Cardiac muscle cell (in vitro differentiated cells and primary cell): Measurements from ENCODE around the gene PTPN14. TPM values are rescaled to one million over a fixed set of nuclear protein-coding genes. Genes with fewer than 3 reads are reported as not detected.
A peak's percentile ranks its signal among the peaks of the same experiment; 100 is the strongest.

Source experiments
- DNase-seq, 2 donors: peaks; one replicate each; pipeline versions ENCODE4 v3.0.0 to v3.0.0-alpha.2; 2010 to 2017; ENCODE audit warnings: low read depth in 1 of 2, low spot score in 1 of 2
- H3K27ac ChIP-seq: fragments of 200-600 bp; sonication (generic); 2 replicates; pipeline ENCODE4 v1.5.1; 2016
- H3K27me3 ChIP-seq: fragments of 200-600 bp; sonication (generic); 2 replicates; pipeline ENCODE4 v1.6.0; 2016; ENCODE audit warnings: control low read depth
- H3K36me3 ChIP-seq: fragments of 200-600 bp; sonication (generic); 2 replicates; pipeline ENCODE4 v1.5.1; 2016; ENCODE audit warnings: control low read depth
- H3K4me1 ChIP-seq: fragments of 200-600 bp; sonication (generic); 2 replicates; pipeline ENCODE4 v1.8.1; 2017; ENCODE audit warnings: low read depth, mild to moderate bottlenecking, mixed run types
- H3K4me3 ChIP-seq: fragments of 200-600 bp; sonication (generic); 2 replicates; pipeline ENCODE4 v1.5.1; 2016; ENCODE audit warnings: mild to moderate bottlenecking
- H3K9me3 ChIP-seq: fragments of 200-600 bp; sonication (generic); 2 replicates; pipeline ENCODE4 v1.5.1; 2017; ENCODE audit warnings: low read depth, mild to moderate bottlenecking, control low read depth
- CTCF ChIP-seq: IDR thresholded peaks from 2 replicates; pipeline ENCODE4 v1.5.1; 2012; ENCODE audit warnings: low read depth, mild to moderate bottlenecking, low read length
- polyA plus RNA-seq: library from polyadenylated mRNA; unstranded; fragments of >200 nt; fragmentation: Nextera tagmentation; extraction: Ambion mirVana; gene quantifications from 2 replicates; pipeline ENCODE4 v1.2.1, GENCODE V29; 2016
- total RNA-seq: library from RNA; depleted of rRNA; stranded (reverse); fragments of >200 nt; gene quantifications from 2 replicates; pipeline ENCODE4 v1.2.3, GENCODE V29; 2016

The PTPN14 gene
- total and polyA plus RNA-seq, 2 experiments from 2014 or later: 4.6 to 5.4 TPM

- TF ChIP-seq CTCF: no peak
Measured at GRCh38 chr1:214370615-214371014, 180.8 kb downstream of the PTPN14 start.

GRCh38 chr1:214369364-214369763, 182.0 kb downstream of the PTPN14 start:
- Histone ChIP-seq H3K9me3 (no peaks in the 10 kb centered on the region), H3K27ac (no peak overlapping the region), H3K27me3 (no peaks in the 10 kb centered on the region), H3K4me3 (no peak overlapping the region), H3K4me1 (peaks cover 5% of the 10 kb centered on the region), H3K36me3 (no peaks in the 10 kb centered on the region)
- DNase-seq: no peak
- TF ChIP-seq CTCF: no peak

More at GRCh38 chr1:214370615-214371014, 180.8 kb downstream of the PTPN14 start:
- DNase-seq: no peak
- Histone ChIP-seq H3K9me3 (no peaks in the 10 kb centered on the region), H3K4me1 (peaks cover 9% of the 10 kb centered on the region), H3K4me3 (no peak overlapping the region), H3K27ac (no peak overlapping the region), H3K36me3 (no peaks in the 10 kb centered on the region), H3K27me3 (no peaks in the 10 kb centered on the region)

- H3K4me3 ChIP-seq: no peak overlapping the region
- peaks cover 8% of the 10 kb centered on the region for H3K4me1 ChIP-seq
- H3K27ac ChIP-seq: no peak overlapping the region
- no peak for TF ChIP-seq CTCF
- H3K9me3 ChIP-seq: no peaks in the 10 kb centered on the region
- no peaks in the 10 kb centered on the region for H3K36me3 ChIP-seq
- DNase-seq: no peak
- no peaks in the 10 kb centered on the region for H3K27me3 ChIP-seq
Measured at GRCh38 chr1:214367841-214368240, 183.6 kb downstream of the PTPN14 start.

GRCh38 chr1:214364786-214365295, 186.6 kb downstream of the PTPN14 start:
- H3K36me3 ChIP-seq: no peaks in the 10 kb centered on the region
- H3K27ac ChIP-seq: no peak overlapping the region
- H3K27me3 ChIP-seq: no peaks in the 10 kb centered on the region
- H3K4me3 ChIP-seq: no peak overlapping the region
- H3K9me3 ChIP-seq: no peaks in the 10 kb centered on the region
- no peak for DNase-seq
- no peak for TF ChIP-seq CTCF
- peaks cover 3% of the 10 kb centered on the region for H3K4me1 ChIP-seq

- peak in 1 of 2 donors; percentile 49 for DNase-seq
- Histone ChIP-seq H3K27me3 (no peaks in the 10 kb centered on the region), H3K36me3 (no peaks in the 10 kb centered on the region), H3K4me3 (no peak overlapping the region), H3K27ac (no peak overlapping the region), H3K4me1 (peaks cover 3% of the 10 kb centered on the region), H3K9me3 (no peaks in the 10 kb centered on the region)
- no peak for TF ChIP-seq CTCF
Measured at GRCh38 chr1:214364386-214364785, 187.0 kb downstream of the PTPN14 start.
